ENCODE measurements around the gene LPP.

Gene LPP

DNA sequence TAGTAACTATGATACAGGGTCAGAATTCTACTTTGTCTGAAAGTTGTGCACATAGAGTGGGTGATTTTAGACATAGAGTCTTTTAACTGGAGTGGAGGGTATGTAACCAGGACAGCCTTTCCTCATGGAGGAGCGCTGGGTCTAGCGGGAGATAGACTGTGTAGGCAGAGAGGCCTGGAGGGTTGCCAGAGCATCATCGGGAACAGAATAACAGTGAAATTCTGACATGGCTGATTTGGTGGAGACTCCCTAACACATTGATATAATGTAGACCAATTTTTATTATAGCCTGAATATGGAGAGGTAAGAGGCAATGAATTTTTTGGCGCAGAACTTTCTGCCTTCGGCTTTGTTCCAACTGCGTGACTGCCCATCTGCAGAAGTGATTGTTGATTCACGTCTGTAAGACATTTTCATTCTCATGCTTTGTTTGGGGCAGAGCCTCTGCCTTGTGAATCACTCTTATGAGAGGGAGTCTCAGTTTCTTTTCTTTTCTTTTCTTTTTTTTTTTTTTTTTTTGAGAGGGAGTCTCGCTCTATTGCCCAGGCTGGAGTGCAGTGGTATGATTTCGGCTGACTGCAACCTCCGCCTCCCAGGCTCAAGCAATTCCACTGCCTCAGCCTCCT lies 16.0 kb downstream of the LPP start:
- Histone ChIP-seq H3K9ac (ENCODE audit: low read length) (no peak overlapping the region), H3K27ac (ENCODE audit: low read depth, low read length) (no peak overlapping the region), H3K4me1 (ENCODE audit: control insufficient read depth, insufficient read depth, low read length) (peaks cover 15% of the 10 kb centered on the region), H3K9me3 (ENCODE audit: control insufficient read depth, insufficient read depth, low read depth, low read length) (no peaks in the 10 kb centered on the region), H3K27me3 (ENCODE audit: control insufficient read depth, insufficient read depth, low read length) (no peaks in the 10 kb centered on the region), H3K4me3 (ENCODE audit: low read depth, low read length) (no peak overlapping the region), H3K36me3 (ENCODE audit: control insufficient read depth, insufficient read depth, low read length) (no peaks in the 10 kb centered on the region)

DNA sequence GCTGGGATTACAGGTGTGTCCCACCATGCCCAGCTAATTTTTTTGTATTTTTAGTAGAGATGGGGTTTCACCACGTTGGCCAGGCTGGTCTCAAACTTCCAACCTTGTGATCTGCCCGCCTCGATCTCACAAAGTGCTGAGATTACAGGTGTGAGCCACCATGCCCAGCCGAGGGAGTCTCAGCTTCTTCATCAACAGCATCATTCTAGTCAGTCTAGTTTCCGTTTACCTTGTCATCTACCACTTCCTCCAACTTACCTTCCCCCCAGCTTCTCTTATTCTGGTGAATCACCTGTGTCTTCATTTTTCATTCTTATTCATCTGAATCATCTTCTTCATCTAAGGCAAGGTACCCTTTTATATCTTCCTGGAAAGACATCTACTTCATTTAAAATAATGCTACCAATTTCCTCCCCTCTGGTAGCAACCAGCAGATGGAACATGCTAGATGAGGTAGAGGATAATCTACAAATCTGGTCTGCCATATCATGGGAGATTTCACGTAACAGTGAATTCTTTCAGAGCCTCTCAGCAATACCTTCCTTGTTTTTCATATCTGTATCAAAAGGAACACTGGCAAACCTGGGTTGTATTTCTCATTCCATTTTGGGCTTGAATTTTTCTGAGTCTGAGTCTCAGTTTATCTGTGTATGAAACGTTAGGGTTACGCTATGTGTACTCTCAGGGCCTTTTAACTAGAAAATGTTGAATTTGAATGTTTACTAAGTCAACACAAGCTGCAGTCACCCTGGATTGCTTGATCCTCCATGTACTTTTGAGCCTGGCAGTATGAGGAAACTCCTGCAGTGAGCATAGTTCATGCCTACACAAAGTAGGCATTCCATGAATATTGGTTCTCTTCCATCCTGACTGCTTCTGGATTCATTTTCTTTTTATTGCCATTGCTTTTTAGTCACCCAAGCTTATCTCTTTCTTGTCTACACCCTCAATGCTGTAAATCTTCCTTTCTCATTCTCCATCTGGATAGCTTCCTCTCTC lies 16.8 kb downstream of the LPP start:
- H3K4me1 ChIP-seq (ENCODE audit: control insufficient read depth, insufficient read depth, low read length) = peaks cover 11% of the 10 kb centered on the region; the same call in 1 of the 2 replicates
- H3K9me3 ChIP-seq (ENCODE audit: control insufficient read depth, insufficient read depth, low read depth, low read length) = no peaks in the 10 kb centered on the region
- no peaks in the 10 kb centered on the region for H3K36me3 ChIP-seq (ENCODE audit: control insufficient read depth, insufficient read depth, low read length)
- no peak overlapping the region for H3K4me3 ChIP-seq (ENCODE audit: low read depth, low read length)
- no peak overlapping the region for H3K27ac ChIP-seq (ENCODE audit: low read depth, low read length)
- no peaks in the 10 kb centered on the region for H3K27me3 ChIP-seq (ENCODE audit: control insufficient read depth, insufficient read depth, low read length)
- no peak overlapping the region for H3K9ac ChIP-seq (ENCODE audit: low read length)

DNA sequence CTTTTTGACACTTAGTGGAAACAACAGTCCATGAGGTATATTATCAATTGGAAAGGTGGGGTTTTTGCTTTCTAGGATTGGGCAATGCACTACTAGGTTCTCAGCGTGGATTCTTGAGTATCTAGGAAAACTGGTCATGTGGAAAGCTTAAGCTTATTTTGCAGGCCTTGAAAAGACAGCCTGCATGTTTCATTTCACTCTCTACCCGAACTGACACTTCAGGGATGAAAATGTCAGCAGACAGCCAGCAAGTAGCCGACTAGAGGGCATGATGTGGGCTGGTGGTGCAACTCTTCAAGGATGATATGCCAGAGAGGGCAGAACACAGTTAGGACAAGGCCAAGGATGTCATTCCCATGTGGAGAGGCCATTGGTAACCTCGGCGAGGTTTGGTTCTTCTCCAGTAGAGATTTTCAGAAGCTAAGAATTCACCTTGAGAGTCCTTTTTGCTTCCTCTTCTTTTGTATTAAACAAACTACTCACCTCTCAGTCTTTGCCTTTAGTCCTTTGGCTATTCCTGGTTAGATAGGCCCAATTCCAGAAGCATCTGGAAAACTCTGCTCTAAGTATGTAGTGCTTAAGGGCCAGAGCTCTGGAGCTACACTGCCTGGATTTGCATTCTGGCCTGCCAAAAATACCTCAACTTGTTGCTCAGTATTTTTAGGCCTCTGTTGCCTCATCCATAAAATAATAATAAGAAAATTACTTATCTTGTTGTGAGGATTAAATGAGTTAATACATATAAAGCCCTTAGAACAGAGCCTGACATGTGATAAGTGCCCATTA lies 17.9 kb downstream of the LPP start:
- H3K4me1 ChIP-seq (ENCODE audit: control insufficient read depth, insufficient read depth, low read length) = peaks cover 11% of the 10 kb centered on the region; the same call in 1 of the 2 replicates
- no peaks in the 10 kb centered on the region for H3K9me3 ChIP-seq (ENCODE audit: control insufficient read depth, insufficient read depth, low read depth, low read length)
- no peak overlapping the region for H3K27ac ChIP-seq (ENCODE audit: low read depth, low read length)
- no peaks in the 10 kb centered on the region for H3K36me3 ChIP-seq (ENCODE audit: control insufficient read depth, insufficient read depth, low read length)
- H3K27me3 ChIP-seq (ENCODE audit: control insufficient read depth, insufficient read depth, low read length) = no peaks in the 10 kb centered on the region
- no peak overlapping the region for H3K9ac ChIP-seq (ENCODE audit: low read length)
- no peak overlapping the region for H3K4me3 ChIP-seq (ENCODE audit: low read depth, low read length)

DNA sequence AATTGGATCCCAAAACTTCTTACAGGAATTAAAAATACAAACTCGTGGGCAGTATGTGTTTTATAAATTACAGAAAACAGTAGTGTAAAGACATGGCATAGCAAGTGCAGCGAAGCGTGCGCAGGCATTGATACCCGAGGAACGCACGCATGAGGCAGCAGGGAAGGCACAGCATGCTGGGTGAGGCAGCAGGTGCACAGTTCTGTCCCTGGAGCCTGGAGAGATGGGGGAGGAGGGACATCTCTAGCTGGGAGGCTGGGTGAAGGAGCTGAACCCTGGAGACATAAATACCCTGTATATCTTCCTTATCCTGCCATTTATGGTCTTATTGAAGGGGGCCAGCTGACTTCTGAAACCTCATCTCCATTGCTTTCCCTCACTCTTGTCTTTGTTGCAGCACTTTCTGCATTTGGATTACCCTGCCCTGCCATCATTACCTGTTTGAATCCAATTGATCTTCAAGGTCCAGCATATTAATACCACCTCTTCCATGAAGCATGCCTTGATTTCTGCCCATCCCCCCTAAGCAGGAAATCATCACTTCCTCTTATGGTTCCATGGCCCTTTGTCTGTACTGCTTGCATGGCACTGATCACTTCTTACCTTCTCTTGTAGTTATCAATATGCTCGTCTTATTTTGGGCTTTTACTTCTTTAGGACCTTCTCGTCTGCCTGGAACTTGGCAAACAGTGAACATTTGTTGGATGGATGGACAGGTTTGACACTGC lies 20.5 kb downstream of the LPP start:
- no peak overlapping the region for H3K4me3 ChIP-seq (ENCODE audit: low read depth, low read length)
- peaks cover 7% of the 10 kb centered on the region for H3K4me1 ChIP-seq (ENCODE audit: control insufficient read depth, insufficient read depth, low read length)
- no peaks in the 10 kb centered on the region for H3K9me3 ChIP-seq (ENCODE audit: control insufficient read depth, insufficient read depth, low read depth, low read length)
- no peak overlapping the region for H3K9ac ChIP-seq (ENCODE audit: low read length)
- no peaks in the 10 kb centered on the region for H3K36me3 ChIP-seq (ENCODE audit: control insufficient read depth, insufficient read depth, low read length)
- H3K27me3 ChIP-seq (ENCODE audit: control insufficient read depth, insufficient read depth, low read length) = no peaks in the 10 kb centered on the region
- H3K27ac ChIP-seq (ENCODE audit: low read depth, low read length) = no peak overlapping the region

DNA sequence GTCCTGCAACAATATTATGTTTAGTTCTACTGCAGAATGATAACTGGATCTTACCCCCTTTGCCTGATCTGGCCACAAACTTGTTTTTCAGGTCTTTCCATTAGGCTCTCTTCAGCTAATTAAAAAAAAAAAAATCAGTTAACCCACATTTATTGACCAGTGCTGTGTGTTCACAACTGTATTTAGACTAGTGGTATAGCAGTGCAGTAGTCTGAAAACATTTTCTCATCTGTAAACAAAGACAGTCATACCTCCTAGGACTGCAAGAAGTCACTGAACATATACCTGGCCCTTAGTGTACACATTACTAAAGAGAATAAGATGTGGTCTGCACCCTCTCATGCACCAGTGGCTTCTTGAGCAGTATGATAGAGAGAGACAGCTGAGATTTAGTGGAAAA lies 22.5 kb downstream of the LPP start:
- Histone ChIP-seq H3K27me3 (ENCODE audit: control insufficient read depth, insufficient read depth, low read length) (no peaks in the 10 kb centered on the region), H3K9me3 (ENCODE audit: control insufficient read depth, insufficient read depth, low read depth, low read length) (no peaks in the 10 kb centered on the region), H3K27ac (ENCODE audit: low read depth, low read length) (no peak overlapping the region), H3K4me1 (ENCODE audit: control insufficient read depth, insufficient read depth, low read length) (peaks cover 8% of the 10 kb centered on the region; the same call in 1 of the 2 replicates), H3K4me3 (ENCODE audit: low read depth, low read length) (no peak overlapping the region), H3K9ac (ENCODE audit: low read length) (no peak overlapping the region), H3K36me3 (ENCODE audit: control insufficient read depth, insufficient read depth, low read length) (no peaks in the 10 kb centered on the region)

GRCh38 chr3:188176884-188177283 lies 22.9 kb downstream of the LPP start:
- no peaks in the 10 kb centered on the region for H3K36me3 ChIP-seq (ENCODE audit: control insufficient read depth, insufficient read depth, low read length)
- H3K27ac ChIP-seq (ENCODE audit: low read depth, low read length) = no peak overlapping the region
- peaks cover 8% of the 10 kb centered on the region; the same call in 1 of the 2 replicates for H3K4me1 ChIP-seq (ENCODE audit: control insufficient read depth, insufficient read depth, low read length)
- no peak overlapping the region for H3K9ac ChIP-seq (ENCODE audit: low read length)
- no peaks in the 10 kb centered on the region for H3K27me3 ChIP-seq (ENCODE audit: control insufficient read depth, insufficient read depth, low read length)
- H3K4me3 ChIP-seq (ENCODE audit: low read depth, low read length) = no peak overlapping the region
- H3K9me3 ChIP-seq (ENCODE audit: control insufficient read depth, insufficient read depth, low read depth, low read length) = no peaks in the 10 kb centered on the region

DNA sequence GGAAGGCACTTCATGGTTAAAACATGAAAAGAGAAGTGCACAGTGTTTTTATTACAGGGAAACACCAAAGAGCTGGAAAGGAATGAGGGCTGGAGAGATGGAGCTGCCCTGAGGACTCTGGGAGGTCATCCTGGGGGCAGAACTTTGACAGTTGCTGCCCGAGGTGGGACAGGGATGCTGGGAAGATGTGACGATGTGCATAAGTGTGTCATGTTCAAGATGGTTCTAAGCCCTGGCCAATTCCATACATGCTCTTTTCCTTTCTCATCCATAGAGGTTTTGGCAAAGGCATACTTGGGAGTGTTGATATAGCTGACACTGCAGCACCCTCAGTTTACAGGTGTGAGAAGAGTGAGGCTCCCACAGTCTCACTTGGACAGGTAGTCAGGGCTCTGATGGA lies 23.8 kb downstream of the LPP start:
- no peaks in the 10 kb centered on the region for H3K36me3 ChIP-seq (ENCODE audit: control insufficient read depth, insufficient read depth, low read length)
- H3K9ac ChIP-seq (ENCODE audit: low read length) = no peak overlapping the region

DNA sequence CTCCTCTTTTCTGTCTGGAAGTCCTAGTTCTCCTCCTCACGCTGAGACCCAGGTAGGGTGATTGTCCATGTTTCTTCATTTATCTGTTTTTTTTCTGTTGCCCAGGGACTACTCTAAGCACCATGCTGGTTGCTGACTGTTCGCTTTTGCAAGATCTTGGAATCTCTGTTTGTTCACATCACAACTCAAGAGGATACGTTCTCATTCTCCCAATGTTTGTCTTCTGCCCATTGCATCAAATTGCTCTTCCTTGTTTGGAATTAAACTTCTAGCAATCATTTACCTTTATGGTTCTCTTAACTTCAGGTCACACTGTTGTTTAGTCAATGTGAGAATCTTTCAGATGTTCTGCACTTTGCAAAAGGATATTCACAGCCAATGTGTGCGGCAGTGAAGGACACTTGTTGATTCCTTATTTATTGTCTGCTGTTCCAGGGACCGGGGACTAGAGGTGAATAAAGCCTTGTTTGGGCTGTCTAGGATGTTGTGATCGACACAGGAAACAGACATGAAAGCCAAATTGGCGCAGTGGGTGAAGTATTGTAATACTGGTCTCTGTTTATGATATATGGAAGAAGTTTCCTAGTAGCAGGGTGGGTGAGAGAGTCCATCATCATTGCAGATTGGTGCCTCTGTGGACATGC lies 24.5 kb downstream of the LPP start:
- Histone ChIP-seq H3K36me3 (ENCODE audit: control insufficient read depth, insufficient read depth, low read length) (no peaks in the 10 kb centered on the region), H3K27me3 (ENCODE audit: control insufficient read depth, insufficient read depth, low read length) (no peaks in the 10 kb centered on the region), H3K9me3 (ENCODE audit: control insufficient read depth, insufficient read depth, low read depth, low read length) (no peaks in the 10 kb centered on the region), H3K4me3 (ENCODE audit: low read depth, low read length) (no peak overlapping the region), H3K4me1 (ENCODE audit: control insufficient read depth, insufficient read depth, low read length) (peaks cover 8% of the 10 kb centered on the region; the same call in 1 of the 2 replicates), H3K27ac (ENCODE audit: low read depth, low read length) (no peak overlapping the region), H3K9ac (ENCODE audit: low read length) (no peak overlapping the region)

More for the DNA sequence above, 23.8 kb downstream of the LPP start:
- Histone ChIP-seq H3K4me3 (ENCODE audit: low read depth, low read length) (no peak overlapping the region), H3K27me3 (ENCODE audit: control insufficient read depth, insufficient read depth, low read length) (no peaks in the 10 kb centered on the region), H3K27ac (ENCODE audit: low read depth, low read length) (no peak overlapping the region), H3K4me1 (ENCODE audit: control insufficient read depth, insufficient read depth, low read length) (peaks cover 8% of the 10 kb centered on the region; the same call in 1 of the 2 replicates), H3K9me3 (ENCODE audit: control insufficient read depth, insufficient read depth, low read depth, low read length) (no peaks in the 10 kb centered on the region)

- H3K4me1 ChIP-seq (ENCODE audit: control insufficient read depth, insufficient read depth, low read length) = peaks cover 15% of the 10 kb centered on the region
- no peak overlapping the region for H3K9ac ChIP-seq (ENCODE audit: low read length)
- H3K27me3 ChIP-seq (ENCODE audit: control insufficient read depth, insufficient read depth, low read length) = no peaks in the 10 kb centered on the region
- H3K27ac ChIP-seq (ENCODE audit: low read depth, low read length) = no peak overlapping the region
- no peaks in the 10 kb centered on the region for H3K9me3 ChIP-seq (ENCODE audit: control insufficient read depth, insufficient read depth, low read depth, low read length)
- H3K36me3 ChIP-seq (ENCODE audit: control insufficient read depth, insufficient read depth, low read length) = no peaks in the 10 kb centered on the region
- no peak overlapping the region for H3K4me3 ChIP-seq (ENCODE audit: low read depth, low read length)
Measured at GRCh38 chr3:188179006-188179966, 25.3 kb downstream of the LPP start.
